Right atrium auricular region (tissue), 2 donors: Measurements from ENCODE around the gene PDE6H. TPM values are rescaled to one million over a fixed set of nuclear protein-coding genes. Genes with fewer than 3 reads are reported as not detected.
A peak's percentile ranks its signal among the peaks of the same experiment; 100 is the strongest.

Experiments used
- DNase-seq: peaks from one replicate; pipeline ENCODE4 v3.0.0-alpha.2; 2019; ENCODE audit warnings: low spot score
- H3K27ac ChIP-seq, 2 donors: fragments of 200-600 bp; sonication (generic); 1 replicate in 1 of 2; 2 replicates in 1 of 2; pipeline ENCODE4 v1.5.1; 2016 to 2019
- H3K27me3 ChIP-seq, 2 donors: fragments of 200-600 bp; sonication (generic); one replicate each; pipeline versions ENCODE4 v1.5.1 to v1.6.0; 2017 to 2019
- H3K36me3 ChIP-seq: fragments of 200-600 bp; sonication (generic); one replicate; pipeline ENCODE4 v1.5.1; 2016
- H3K4me1 ChIP-seq, 2 donors: fragments of 200-600 bp; sonication (generic); one replicate each; pipeline versions ENCODE4 v1.5.1 to v1.6.0; 2017 to 2019
- H3K4me3 ChIP-seq, 2 donors: fragments of 200-600 bp; sonication (generic); 1 replicate in 1 of 2; 2 replicates in 1 of 2; pipeline ENCODE4 v1.5.1; 2017 to 2019; ENCODE audit warnings: mild to moderate bottlenecking in 1 of 2, moderate library complexity in 1 of 2
- H3K9me3 ChIP-seq, 2 donors: fragments of 200-600 bp; sonication (generic); one replicate each; pipeline ENCODE4 v1.5.1; 2019
- CTCF ChIP-seq, 2 donors: fragments of 200-600 bp; sonication (generic); IDR thresholded peaks; one replicate each; pipeline ENCODE4 v1.5.1; 2019; ENCODE audit warnings: antibody characterized with exemption in 2 of 2
- total RNA-seq, 2 donors: library from RNA; depleted of rRNA; stranded (reverse); fragments of >200 nt; gene quantifications; one replicate each; pipeline ENCODE4 v1.1.0, GENCODE V29; 2016

Gene PDE6H
- total RNA-seq, 2 donors from 2014 or later = not detected

GRCh38 chr12:14956905-14957304 is 15.9 kb upstream of the PDE6H start:
- Histone ChIP-seq H3K4me3 (no peak overlapping the region), H3K27ac (peak overlapping the region; percentile 72 to 83), H3K4me1 (peaks cover 0 to 69% of the 10 kb centered on the region in 2 donors), H3K9me3 (no peaks in the 10 kb centered on the region), H3K27me3 (no peaks in the 10 kb centered on the region), H3K36me3 (no peaks in the 10 kb centered on the region)
- no peak for DNase-seq
- no peak for TF ChIP-seq CTCF (IDR thresholded peaks at IDR 0.05)

GRCh38 chr12:14957551-14958168 is 15.2 kb upstream of the PDE6H start:
- peak overlapping the region; percentile 72 to 83 for H3K27ac ChIP-seq
- H3K27me3 ChIP-seq = no peaks in the 10 kb centered on the region
- H3K4me1 ChIP-seq = peaks cover 0 to 62% of the 10 kb centered on the region in 2 donors
- no peaks in the 10 kb centered on the region for H3K36me3 ChIP-seq
- no peaks in the 10 kb centered on the region for H3K9me3 ChIP-seq
- no peak for DNase-seq
- H3K4me3 ChIP-seq = peak overlapping the region in 1 of 2 donors; percentile 54
- TF ChIP-seq CTCF (IDR thresholded peaks at IDR 0.05) = no peak

GRCh38 chr12:14958361-14959125 is 14.3 kb upstream of the PDE6H start:
- no peak for TF ChIP-seq CTCF (IDR thresholded peaks at IDR 0.05)
- peak overlapping the region; percentile 10 to 54 for H3K4me3 ChIP-seq

GRCh38 chr12:14959126-14959440 is 13.8 kb upstream of the PDE6H start:
- no peaks in the 10 kb centered on the region for H3K9me3 ChIP-seq
- H3K4me3 ChIP-seq = peak overlapping the region in 1 of 2 donors; percentile 54
- no peaks in the 10 kb centered on the region for H3K36me3 ChIP-seq
- peaks cover 0 to 48% of the 10 kb centered on the region in 2 donors for H3K4me1 ChIP-seq
- no peaks in the 10 kb centered on the region for H3K27me3 ChIP-seq
- peak overlapping the region; percentile 72 to 83 for H3K27ac ChIP-seq
- no peak for DNase-seq
- TF ChIP-seq CTCF (IDR thresholded peaks at IDR 0.05) = no peak

More at GRCh38 chr12:14958361-14959125, 14.3 kb upstream of the PDE6H start:
- no peak for DNase-seq
- H3K27ac ChIP-seq = peak overlapping the region; percentile 72 to 83
- H3K4me1 ChIP-seq = peaks cover 0 to 53% of the 10 kb centered on the region in 2 donors
- no peaks in the 10 kb centered on the region for H3K9me3 ChIP-seq
- no peaks in the 10 kb centered on the region for H3K27me3 ChIP-seq
- H3K36me3 ChIP-seq = no peaks in the 10 kb centered on the region

- H3K27ac ChIP-seq = peak overlapping the region; percentile 72 to 83
- peaks cover 0 to 44% of the 10 kb centered on the region in 2 donors for H3K4me1 ChIP-seq
- no peaks in the 10 kb centered on the region for H3K36me3 ChIP-seq
- no peak for DNase-seq
- H3K9me3 ChIP-seq = no peaks in the 10 kb centered on the region
- no peak for TF ChIP-seq CTCF (IDR thresholded peaks at IDR 0.05)
- no peaks in the 10 kb centered on the region for H3K27me3 ChIP-seq
- H3K4me3 ChIP-seq = peak overlapping the region in 1 of 2 donors; percentile 54
Observed at GRCh38 chr12:14959463-14959862, 13.4 kb upstream of the PDE6H start.
